ENCODE measurements around the gene CCDC142. TPM values are rescaled to one million over a fixed set of nuclear protein-coding genes. Genes with fewer than 3 reads are reported as not detected.

CCDC142 gene
- total RNA-seq, 1 donor from 2014 or later = 41.3 TPM

- peaks cover 38% of the 10 kb centered on the region for H3K27me3 ChIP-seq
- no peak overlapping the region for H3K27ac ChIP-seq
- no peak for DNase-seq (ENCODE audit: extremely low spot score in 2 of 2)
- no peaks in the 10 kb centered on the region for H3K36me3 ChIP-seq
- peak overlapping the region in 1 of 2 donors; percentile 42 for H3K4me3 ChIP-seq
- peaks cover 30% of the 10 kb centered on the region for H3K4me1 ChIP-seq
- no peaks in the 10 kb centered on the region for H3K9me3 ChIP-seq
- intact Hi-C loops (cut with DNase I) = no loop called here
- TF ChIP-seq POLR2AphosphoS5 (IDR thresholded peaks at IDR 0.05; ENCODE audit: insufficient read depth in 1 of 2, low read depth in 1 of 2) = no peak
- no peak for TF ChIP-seq POLR2A (IDR thresholded peaks at IDR 0.05)
- TF ChIP-seq CTCF (IDR thresholded peaks at IDR 0.05) = no peak
Measured at GRCh38 chr2:74516650-74517049, 33.9 kb upstream of the CCDC142 start.

GRCh38 chr2:74515981-74516633 is 33.3 kb upstream of the CCDC142 start:
- DNase-seq (ENCODE audit: extremely low spot score in 2 of 2) = no peak
- Histone ChIP-seq H3K4me1 (peaks cover 30% of the 10 kb centered on the region), H3K36me3 (no peaks in the 10 kb centered on the region), H3K27me3 (peaks cover 41% of the 10 kb centered on the region), H3K9me3 (no peaks in the 10 kb centered on the region), H3K4me3 (peak overlapping the region; percentile 29 to 42), H3K27ac (no peak overlapping the region)
- intact Hi-C loops (cut with DNase I) = no loop called here
- TF ChIP-seq POLR2A (IDR thresholded peaks at IDR 0.05) (no peak), CTCF (IDR thresholded peaks at IDR 0.05) (no peak), POLR2AphosphoS5 (IDR thresholded peaks at IDR 0.05; ENCODE audit: insufficient read depth in 1 of 2, low read depth in 1 of 2) (no peak)

GRCh38 chr2:74515271-74515980 is 32.6 kb upstream of the CCDC142 start:
- DNase-seq (ENCODE audit: extremely low spot score in 2 of 2) = no peak
- H3K4me1 ChIP-seq = peaks cover 30% of the 10 kb centered on the region
- no peaks in the 10 kb centered on the region for H3K9me3 ChIP-seq
- intact Hi-C loops (cut with DNase I) = no loop called here
- no peaks in the 10 kb centered on the region for H3K36me3 ChIP-seq
- TF ChIP-seq POLR2AphosphoS5 (IDR thresholded peaks at IDR 0.05; ENCODE audit: insufficient read depth in 1 of 2, low read depth in 1 of 2) = no peak
- TF ChIP-seq CTCF (IDR thresholded peaks at IDR 0.05) = no peak
- no peak for TF ChIP-seq POLR2A (IDR thresholded peaks at IDR 0.05)
- peaks cover 41% of the 10 kb centered on the region for H3K27me3 ChIP-seq
- peak overlapping the region; percentile 29 to 42 for H3K4me3 ChIP-seq
- no peak overlapping the region for H3K27ac ChIP-seq

GRCh38 chr2:74514368-74515270 is 31.8 kb upstream of the CCDC142 start, which contains the start of gene TLX2:
Gene TLX2 (plus strand): TSS chr2:74514450. CDS start chr2:74514807, 357 bp downstream.
- no peaks in the 10 kb centered on the region for H3K36me3 ChIP-seq
- peak within 1 kb of the TSS in 1 of 2 donors; percentile 17 for H3K4me3 ChIP-seq
- intact Hi-C loops (cut with DNase I) = no loop called here
- no peak within 1 kb of the TSS for H3K27ac ChIP-seq
- H3K4me1 ChIP-seq = peaks cover 30% of the 10 kb centered on the region
- DNase-seq (ENCODE audit: extremely low spot score in 2 of 2) = no peak
- H3K9me3 ChIP-seq = no peaks in the 10 kb centered on the region
- peaks cover 41% of the 10 kb centered on the region for H3K27me3 ChIP-seq
- TF ChIP-seq CTCF (IDR thresholded peaks at IDR 0.05) (no peak), POLR2A (IDR thresholded peaks at IDR 0.05) (no peak), POLR2AphosphoS5 (IDR thresholded peaks at IDR 0.05; ENCODE audit: insufficient read depth in 1 of 2, low read depth in 1 of 2) (no peak)
